Renal pelvis (tissue), 4 donors: ENCODE measurements around the gene RIPOR3. TPM values are rescaled to one million over a fixed set of nuclear protein-coding genes. Genes with fewer than 3 reads are reported as not detected.
"Not testable (repeated sequence)": the region's sequence is repeated elsewhere in the genome, so short reads cannot be mapped to it uniquely, and the experiment has no call there.

Experiments used
- DNase-seq: peaks from one replicate; pipeline ENCODE4 v3.0.0-alpha.2; 2013
- polyA plus RNA-seq, 3 donors: library from polyadenylated mRNA; unstranded; fragments of 120-200 nt; gene quantifications; one replicate each; pipeline ENCODE4 v1.2.1, GENCODE V29; 2013; ENCODE audit not compliant: insufficient read length in 3 of 3

The RIPOR3 gene
- polyA plus RNA-seq, 3 donors = 5.5 to 8.5 (median 8.0) TPM

DNA sequence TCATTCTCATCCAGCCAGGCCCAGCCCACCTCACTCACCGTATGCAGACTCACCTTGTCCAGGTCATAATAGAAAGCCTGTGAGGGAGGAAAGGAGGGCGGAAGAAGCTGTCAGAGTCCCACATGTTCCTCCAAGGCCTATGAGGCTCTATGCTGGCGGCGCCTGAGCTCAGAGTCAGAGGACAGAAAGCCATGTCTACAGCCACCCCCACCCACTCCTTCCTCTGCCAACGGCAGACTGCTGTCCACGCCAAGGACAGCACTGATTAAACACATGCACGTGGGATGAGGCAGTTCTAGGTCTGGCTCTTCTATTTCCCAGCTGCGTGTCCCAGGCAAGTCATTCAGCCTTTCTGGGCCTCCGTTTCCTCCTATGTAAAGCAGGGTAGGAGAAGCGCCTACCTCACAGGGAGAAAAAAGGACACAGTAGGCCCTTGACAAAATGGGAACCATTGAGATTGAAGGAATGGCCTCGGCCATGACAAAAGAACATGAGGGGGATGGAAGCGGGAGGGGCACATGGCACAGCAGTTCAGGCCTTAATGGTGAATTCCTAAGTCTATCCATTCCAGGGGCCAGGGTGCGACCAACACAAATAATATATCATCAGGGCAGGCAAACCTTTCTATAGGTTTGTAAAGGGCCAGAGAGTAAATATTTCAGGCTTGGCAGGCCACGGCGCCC lies 80.1 kb downstream of the RIPOR3 start:
- DNase-seq = no peak

DNA sequence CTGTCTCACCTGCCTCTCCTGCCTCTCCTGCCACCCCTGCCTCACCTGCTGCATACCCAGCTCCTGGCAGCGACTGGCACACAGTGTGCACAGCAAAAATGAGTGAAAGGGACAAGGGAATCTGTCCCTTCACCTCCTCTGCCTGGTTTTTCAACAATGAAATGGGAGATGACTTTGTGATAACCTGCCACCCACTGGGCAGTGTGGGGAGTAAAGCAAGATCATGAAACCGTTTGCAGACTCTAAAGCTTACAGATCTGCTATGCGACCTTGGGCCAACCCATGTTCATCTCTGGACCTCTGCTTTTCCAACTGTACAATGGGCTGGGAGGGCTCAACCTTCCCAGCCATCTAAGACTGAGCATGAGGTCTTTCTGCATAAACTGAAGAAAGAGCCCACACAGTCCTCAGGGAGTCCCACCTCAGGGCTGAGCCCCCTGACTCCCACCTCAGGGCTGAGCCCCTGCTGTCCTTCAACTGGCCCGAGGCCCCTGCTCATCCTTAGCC lies 81.1 kb downstream of the RIPOR3 start:
- DNase-seq = no peak

DNA sequence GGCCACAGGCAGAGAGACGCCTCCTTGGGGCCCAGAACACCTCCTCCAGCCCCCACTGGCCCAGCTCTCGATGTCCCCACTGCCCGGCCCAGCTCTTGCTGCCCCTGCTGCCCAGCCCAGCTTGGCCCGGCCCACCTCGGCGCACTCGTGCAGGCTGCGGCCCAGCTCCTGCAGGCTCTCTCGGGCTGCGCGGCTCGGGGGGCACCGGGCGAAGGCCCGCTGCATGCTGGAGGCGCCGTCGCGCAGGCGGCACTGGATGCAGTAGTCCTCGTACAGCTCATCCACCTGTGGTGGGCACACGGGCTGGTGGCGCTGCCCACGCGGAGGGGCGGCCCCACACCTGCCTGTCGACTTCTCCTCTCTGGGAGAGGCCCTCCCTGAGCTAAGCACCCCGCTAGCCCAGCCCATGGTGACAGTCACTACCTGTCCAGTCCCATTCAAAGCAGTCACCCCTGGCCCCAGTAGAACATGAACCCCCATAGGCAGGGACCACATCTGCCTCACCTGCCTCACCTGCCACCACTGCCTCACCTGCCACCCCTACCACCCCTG lies 81.8 kb downstream of the RIPOR3 start:
- no peak for DNase-seq

GRCh38 chr20:50608750-50609104 lies 82.6 kb downstream of the RIPOR3 start:
- no peak for DNase-seq

- no peak for DNase-seq
Observed at GRCh38 chr20:50607850-50608749, 83.2 kb downstream of the RIPOR3 start.

GRCh38 chr20:50607436-50607835 lies 83.9 kb downstream of the RIPOR3 start:
- no peak for DNase-seq

DNA sequence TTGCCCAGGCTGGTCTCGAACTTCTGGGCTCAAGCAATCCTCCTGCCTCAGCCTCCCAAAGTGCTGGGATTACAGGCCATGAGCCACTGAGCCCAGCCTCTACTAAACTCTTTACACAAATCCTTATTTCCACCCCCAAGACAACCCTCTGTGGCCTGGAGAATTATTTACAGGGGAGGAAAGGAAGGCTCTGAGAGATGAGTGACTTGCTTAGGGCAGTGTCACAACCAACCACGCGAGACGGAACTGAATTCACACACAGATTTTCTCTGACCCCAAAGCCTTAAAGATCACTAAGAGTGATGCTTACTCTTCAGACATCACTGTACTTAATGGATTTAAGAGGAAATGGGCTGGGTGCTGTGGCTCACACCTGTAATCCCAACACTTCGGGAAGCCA lies 86.2 kb downstream of the RIPOR3 start:
- no peak for DNase-seq

- DNase-seq = no peak
Observed at GRCh38 chr20:50604451-50604850, 86.9 kb downstream of the RIPOR3 start.

DNA sequence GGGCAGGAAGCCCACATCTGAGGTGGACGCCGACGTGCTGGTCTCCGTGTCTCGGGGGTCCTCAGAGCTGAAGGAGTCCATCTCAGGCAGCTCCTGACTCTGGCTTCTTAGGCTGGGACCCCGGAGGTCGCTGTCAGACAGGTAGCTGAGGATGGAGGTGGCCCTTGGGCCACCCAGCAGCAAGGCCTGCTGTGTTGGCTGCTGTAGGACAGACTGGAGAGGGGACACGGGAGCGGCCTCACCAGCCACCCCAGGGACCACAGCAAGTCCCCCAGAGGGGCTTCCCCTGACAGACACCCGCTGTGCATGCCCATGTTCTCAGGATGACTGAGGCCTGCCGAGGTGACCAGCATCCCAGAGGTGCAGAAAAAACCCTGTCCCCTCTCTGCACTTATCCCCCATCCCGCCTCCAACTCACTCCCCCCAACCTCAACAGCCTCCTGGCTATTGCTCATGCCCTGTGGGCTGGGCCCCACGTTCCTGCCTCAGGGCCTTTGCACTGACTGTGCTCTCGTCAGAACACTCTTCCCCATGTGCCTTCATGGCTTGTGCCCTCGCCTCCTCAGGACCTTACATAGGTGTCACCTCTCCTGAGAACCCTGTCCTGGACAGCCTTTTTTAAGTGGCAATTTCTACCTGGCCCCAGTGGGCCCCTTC lies 88.8 kb downstream of the RIPOR3 start:
- no peak for DNase-seq

- no peak for DNase-seq
Observed at GRCh38 chr20:50601511-50602431, 89.6 kb downstream of the RIPOR3 start.

DNA sequence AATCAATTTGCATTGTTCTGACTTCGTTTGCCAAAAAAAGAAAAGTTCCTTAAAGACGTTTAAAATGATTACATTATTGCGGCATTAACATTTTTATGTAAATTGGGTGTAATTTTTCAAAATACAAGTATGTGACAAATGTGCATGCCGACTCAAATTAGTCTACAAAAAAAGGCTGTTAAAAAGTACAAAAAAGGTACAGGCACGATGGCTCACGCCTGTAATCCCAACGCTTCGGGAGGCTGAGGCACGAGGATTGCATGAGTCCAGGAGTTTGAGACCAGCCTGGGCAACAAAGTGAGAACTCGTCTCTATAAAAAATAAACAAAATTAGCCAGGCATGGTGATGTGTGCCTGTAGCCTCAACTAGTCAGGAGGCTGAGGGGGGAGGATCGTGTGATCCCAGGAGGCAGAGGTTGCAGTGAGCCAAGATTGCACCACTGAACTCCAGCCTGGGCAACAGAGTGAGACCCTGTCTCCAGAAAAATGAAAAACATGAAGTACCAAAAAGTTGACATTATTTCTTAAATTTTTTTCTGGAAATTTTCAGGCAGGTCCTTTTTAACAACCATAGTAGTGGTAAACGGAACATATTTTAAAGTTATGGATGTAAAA lies 91.0 kb downstream of the RIPOR3 start:
- DNase-seq = no peak

DNA sequence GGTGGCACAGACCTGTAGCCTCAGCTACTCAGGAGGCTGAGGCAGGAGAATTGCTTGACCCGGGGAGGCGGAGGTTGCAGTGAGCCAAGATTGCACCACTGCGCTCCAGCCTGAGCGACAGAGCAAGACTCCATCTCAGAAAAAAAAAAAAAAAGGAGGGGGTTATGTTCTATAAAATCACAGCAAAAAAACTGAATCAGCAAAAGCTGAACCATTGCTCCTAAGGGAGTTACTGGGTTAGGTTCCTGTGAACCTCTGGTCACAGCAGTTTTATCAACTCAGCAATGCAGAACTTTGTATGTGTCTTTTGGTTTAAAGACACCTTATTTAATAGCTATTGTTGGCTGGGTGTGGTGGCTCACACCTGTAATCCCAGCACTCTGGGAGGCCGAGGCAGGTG lies 92.6 kb downstream of the RIPOR3 start:
- DNase-seq = not testable (repeated sequence)

- DNase-seq = no peak
Observed at GRCh38 chr20:50598074-50598473, 93.3 kb downstream of the RIPOR3 start.

- DNase-seq = no peak
Observed at GRCh38 chr20:50597406-50597969, 93.9 kb downstream of the RIPOR3 start.

DNA sequence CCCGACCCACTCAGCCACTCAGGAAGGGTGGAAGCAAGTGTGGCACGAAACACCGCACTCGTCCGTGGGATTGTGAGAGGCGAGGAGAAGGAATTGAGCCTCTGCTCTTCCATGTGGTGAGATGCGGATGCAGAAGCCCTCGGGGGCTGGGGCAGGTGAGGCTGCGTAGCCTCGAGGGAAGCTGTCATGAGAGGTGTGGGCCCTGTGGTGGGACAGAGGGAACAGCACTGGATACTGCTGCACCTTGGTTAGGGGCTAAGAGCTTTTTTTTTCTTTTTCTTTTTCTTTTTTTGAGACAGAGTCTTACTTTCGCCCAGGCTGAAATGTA lies 94.7 kb downstream of the RIPOR3 start:
- DNase-seq = no peak

GRCh38 chr20:50595988-50596693 lies 95.2 kb downstream of the RIPOR3 start:
- no peak for DNase-seq

DNA sequence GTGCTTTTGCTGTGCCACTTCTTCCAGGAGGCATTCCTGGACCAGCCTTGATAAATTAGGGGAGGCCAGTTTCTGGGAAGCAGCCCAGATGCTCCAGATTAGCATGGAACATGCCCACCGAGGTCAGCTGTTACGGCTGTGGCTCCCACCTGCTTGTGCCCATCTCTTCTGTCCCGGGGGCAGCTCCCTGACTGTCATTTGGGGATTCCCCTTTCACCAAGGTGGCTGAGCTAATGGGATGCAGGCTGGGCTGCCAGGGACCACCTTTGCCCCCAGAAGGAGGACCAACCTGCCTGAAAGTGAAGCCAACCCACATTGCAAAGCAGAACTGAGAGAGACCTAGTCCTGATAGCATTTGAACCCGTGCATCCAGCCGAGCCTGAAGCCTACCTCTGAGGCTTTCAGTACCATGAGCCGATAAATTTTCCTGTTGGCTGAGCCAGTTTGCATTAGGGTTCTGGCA lies 95.9 kb downstream of the RIPOR3 start:
- DNase-seq = no peak

DNA sequence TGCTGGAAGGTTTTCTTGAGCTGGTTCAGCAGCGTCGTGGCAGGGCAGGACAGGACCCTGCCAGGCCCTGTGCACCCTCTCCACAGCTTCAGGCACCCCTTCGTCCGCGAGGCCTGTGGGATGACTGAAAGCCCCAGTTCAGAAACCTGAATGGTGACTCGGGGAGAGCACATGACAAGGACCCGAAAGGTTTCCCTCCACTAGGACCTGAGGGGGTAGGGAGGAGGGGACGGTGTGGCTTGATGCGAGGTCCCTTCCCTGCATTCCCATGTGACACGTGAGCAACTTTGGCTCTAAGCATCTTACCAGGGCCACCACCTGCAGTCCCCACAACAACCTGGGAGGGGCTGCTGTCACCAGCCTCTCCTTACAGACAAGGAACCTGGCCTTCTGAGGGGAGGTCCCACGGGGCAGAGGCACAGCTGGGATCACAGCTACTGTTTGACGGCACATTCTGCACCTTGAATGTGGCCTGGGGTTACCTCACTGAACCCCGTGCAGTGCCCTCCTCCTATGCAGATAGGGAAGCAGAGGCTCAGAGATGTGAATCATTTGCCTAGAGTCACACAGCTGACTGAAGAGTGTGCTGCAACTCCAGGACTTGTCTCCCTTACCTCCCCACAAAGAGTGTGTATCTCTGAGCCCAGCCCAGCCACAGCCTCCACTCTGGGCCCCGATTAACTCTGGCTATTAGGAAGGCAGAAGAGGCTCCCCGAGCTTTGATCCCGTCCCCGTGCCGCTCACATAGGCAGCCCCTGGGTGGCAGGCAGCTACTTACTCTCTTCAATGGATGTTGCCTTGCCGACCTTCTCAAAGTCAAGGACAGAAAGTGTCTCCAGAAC lies 96.5 kb downstream of the RIPOR3 start:
- DNase-seq = no peak

- no peak for DNase-seq
Observed at GRCh38 chr20:50594231-50594590, 97.1 kb downstream of the RIPOR3 start.
